HEK293 (cell line): ENCODE data around the gene MYORG.

Experiments used
- CTCF ChIA-PET: fragments of 350-600 bp; formaldehyde crosslinking; extraction: SDS; loops from one replicate; lab custom pipeline; 2021; ENCODE audit warnings: antibody characterized with exemption; lab: Yijun Ruan, JAX
- POLR2A ChIA-PET: fragments of 300-600 bp; formaldehyde crosslinking; extraction: SDS; loops from one replicate; lab custom pipeline; 2020; ENCODE audit warnings: antibody characterized with exemption, inconsistent platforms; lab: Yijun Ruan, JAX
- H3K27ac ChIP-seq: fragments of 200-500 bp; sonication (Bioruptor generic); 2 replicates; pipeline ENCODE4 v1.5.1; 2014; ENCODE audit warnings: low read depth, low read length, control low read depth, inconsistent platforms; ENCODE audit errors: extremely low read depth
- H3K36me3 ChIP-seq, 2 experiments: fragments of 200-500 bp in 1 of 2; sonication (Bioruptor generic) in 1 of 2; 1 replicate in 1 of 2; 2 replicates in 1 of 2; pipeline ENCODE4 v1.5.1; 2014 to 2017; ENCODE audit warnings: inconsistent platforms in 2 of 2, low read length in 2 of 2; ENCODE audit not compliant: control insufficient read depth in 2 of 2, insufficient read depth in 1 of 2
- H3K4me1 ChIP-seq: fragments of 200-500 bp; sonication (Bioruptor generic); 2 replicates; pipeline ENCODE4 v1.5.1; 2014; ENCODE audit warnings: mild to moderate bottlenecking, low read length, inconsistent platforms; ENCODE audit not compliant: control insufficient read depth, insufficient read depth
- H3K4me3 ChIP-seq: 2 replicates; pipeline ENCODE4 v1.5.1; 2011; ENCODE audit warnings: low read depth, mild to moderate bottlenecking, control low read depth, low read length, moderate library complexity
- H3K9me3 ChIP-seq: fragments of 200-500 bp; sonication (Bioruptor generic); 2 replicates; pipeline ENCODE4 v1.5.1; 2014; ENCODE audit warnings: low read depth, low read length, inconsistent platforms; ENCODE audit not compliant: control insufficient read depth, insufficient read depth
- CTCF ChIP-seq: fragments of 450-650 bp; formaldehyde crosslinking; IDR thresholded peaks from 2 replicates; pipeline ENCODE4 v1.5.1; 2016; ENCODE audit warnings: missing biosample characterization, missing genetic modification characterization
- FEZF1 ChIP-seq: fragments of 450-650 bp; formaldehyde crosslinking; IDR thresholded peaks from 2 replicates; pipeline ENCODE4 v1.5.1; 2016; ENCODE audit warnings: missing biosample characterization, missing genetic modification characterization
- GLIS2 ChIP-seq: fragments of 450-650 bp; formaldehyde crosslinking; IDR thresholded peaks from 2 replicates; pipeline ENCODE4 v1.5.1; 2016; ENCODE audit warnings: missing biosample characterization, missing genetic modification characterization
- OSR2 ChIP-seq: fragments of 450-650 bp; formaldehyde crosslinking; IDR thresholded peaks from 2 replicates; pipeline ENCODE4 v1.5.1; 2016; ENCODE audit warnings: missing biosample characterization, missing genetic modification characterization
- PRDM2 ChIP-seq: fragments of 450-650 bp; formaldehyde crosslinking; IDR thresholded peaks from 2 replicates; pipeline ENCODE4 v1.5.1; 2016; ENCODE audit warnings: missing biosample characterization, missing genetic modification characterization, borderline replicate concordance
- PRDM4 ChIP-seq: fragments of 450-650 bp; formaldehyde crosslinking; IDR thresholded peaks from 2 replicates; pipeline ENCODE4 v1.5.1; 2017; ENCODE audit warnings: missing biosample characterization, missing genetic modification characterization
- ZFHX2 ChIP-seq: fragments of 450-650 bp; formaldehyde crosslinking; conservative IDR thresholded peaks from 2 replicates; pipeline ENCODE4 v1.5.1; 2016; ENCODE audit warnings: missing biosample characterization, missing genetic modification characterization
- ZNF121 ChIP-seq: fragments of 450-650 bp; formaldehyde crosslinking; IDR thresholded peaks from 2 replicates; pipeline ENCODE4 v1.5.1; 2016; ENCODE audit warnings: missing biosample characterization, missing genetic modification characterization
- ZNF148 ChIP-seq: fragments of 450-650 bp; formaldehyde crosslinking; IDR thresholded peaks from 2 replicates; pipeline ENCODE4 v1.5.0; 2017; ENCODE audit warnings: missing biosample characterization, missing genetic modification characterization, borderline replicate concordance
- ZNF362 ChIP-seq: fragments of 450-650 bp; formaldehyde crosslinking; IDR thresholded peaks from 2 replicates; pipeline ENCODE4 v1.5.1; 2016; ENCODE audit warnings: missing biosample characterization, missing genetic modification characterization
- ZNF37A ChIP-seq: fragments of 450-650 bp; IDR thresholded peaks from 2 replicates; pipeline ENCODE4 v1.5.1; 2018; ENCODE audit warnings: missing biosample characterization, missing genetic modification characterization
- ZNF423 ChIP-seq: fragments of 450-650 bp; formaldehyde crosslinking; IDR thresholded peaks from 2 replicates; pipeline ENCODE4 v1.5.1; 2016; ENCODE audit warnings: missing biosample characterization, missing genetic modification characterization
- ZNF513 ChIP-seq: fragments of 450-650 bp; IDR thresholded peaks from 2 replicates; pipeline ENCODE4 v1.5.1; 2018; ENCODE audit warnings: missing biosample characterization, missing genetic modification characterization
- ZNF600 ChIP-seq: fragments of 450-650 bp; formaldehyde crosslinking; IDR thresholded peaks from 2 replicates; pipeline ENCODE4 v1.5.1; 2016; ENCODE audit warnings: missing biosample characterization, missing genetic modification characterization
- ZNF626 ChIP-seq: fragments of 450-650 bp; sonication (Bioruptor Pico); formaldehyde crosslinking; IDR thresholded peaks from 2 replicates; pipeline ENCODE4 v1.5.1; 2018; ENCODE audit warnings: missing biosample characterization, missing genetic modification characterization, inconsistent platforms
- ZNF664 ChIP-seq: fragments of 450-650 bp; formaldehyde crosslinking; IDR thresholded peaks from 2 replicates; pipeline ENCODE4 v1.5.1; 2016; ENCODE audit warnings: missing biosample characterization, missing genetic modification characterization
- ZNF670 ChIP-seq: fragments of 450-650 bp; formaldehyde crosslinking; IDR thresholded peaks from 2 replicates; pipeline ENCODE4 v1.5.1; 2016; ENCODE audit warnings: missing biosample characterization, missing genetic modification characterization, low read depth

MYORG gene

GRCh38 chr9:34400686-34401602 lies 24.2 kb upstream of the MYORG start:
- H3K4me1 ChIP-seq: no peaks in the 10 kb centered on the region
- no peak overlapping the region for H3K27ac ChIP-seq
- ChIA-PET CTCF (interaction anchor here (0.8 kb wide), 1 partner anchor 233 kb away, joined by 3 read pairs; no protein-coding TSS in a partner anchor), POLR2A (no interaction called here)
- TF ChIP-seq ZNF513 (tag by site-specific recombination): no peak
- no peak for TF ChIP-seq OSR2 (tag by site-specific recombination)
- TF ChIP-seq ZNF121: no peak
- no peak for TF ChIP-seq ZNF37A (tag by site-specific recombination)
- TF ChIP-seq ZNF670 (tag by site-specific recombination): no peak
- no peak for TF ChIP-seq GLIS2 (tag by site-specific recombination)
- TF ChIP-seq PRDM4 (tag by site-specific recombination): no peak
- TF ChIP-seq ZNF600 (tag by site-specific recombination): no peak
- TF ChIP-seq ZNF626 (tag by site-specific recombination): no peak
- TF ChIP-seq CTCF (tag by site-specific recombination): no peak
- TF ChIP-seq FEZF1: no peak
- no peak for TF ChIP-seq PRDM2 (tag by site-specific recombination)
- no peak for TF ChIP-seq ZNF664
- no peak for TF ChIP-seq ZNF423 (tag by site-specific recombination)
- no peak for TF ChIP-seq ZFHX2 (tag by site-specific recombination)
- no peak for TF ChIP-seq ZNF362
- no peak for TF ChIP-seq ZNF148
- H3K9me3 ChIP-seq: no peaks in the 10 kb centered on the region
- H3K36me3 ChIP-seq: peaks cover 4 to 74% of the 10 kb centered on the region in 2 experiments; a peak in 2 of 3 replicates
- no peak overlapping the region for H3K4me3 ChIP-seq
